Measurements from ENCODE around the gene SF1.
A peak's percentile ranks its signal among the peaks of the same experiment; 100 is the strongest.

The SF1 gene

DNA sequence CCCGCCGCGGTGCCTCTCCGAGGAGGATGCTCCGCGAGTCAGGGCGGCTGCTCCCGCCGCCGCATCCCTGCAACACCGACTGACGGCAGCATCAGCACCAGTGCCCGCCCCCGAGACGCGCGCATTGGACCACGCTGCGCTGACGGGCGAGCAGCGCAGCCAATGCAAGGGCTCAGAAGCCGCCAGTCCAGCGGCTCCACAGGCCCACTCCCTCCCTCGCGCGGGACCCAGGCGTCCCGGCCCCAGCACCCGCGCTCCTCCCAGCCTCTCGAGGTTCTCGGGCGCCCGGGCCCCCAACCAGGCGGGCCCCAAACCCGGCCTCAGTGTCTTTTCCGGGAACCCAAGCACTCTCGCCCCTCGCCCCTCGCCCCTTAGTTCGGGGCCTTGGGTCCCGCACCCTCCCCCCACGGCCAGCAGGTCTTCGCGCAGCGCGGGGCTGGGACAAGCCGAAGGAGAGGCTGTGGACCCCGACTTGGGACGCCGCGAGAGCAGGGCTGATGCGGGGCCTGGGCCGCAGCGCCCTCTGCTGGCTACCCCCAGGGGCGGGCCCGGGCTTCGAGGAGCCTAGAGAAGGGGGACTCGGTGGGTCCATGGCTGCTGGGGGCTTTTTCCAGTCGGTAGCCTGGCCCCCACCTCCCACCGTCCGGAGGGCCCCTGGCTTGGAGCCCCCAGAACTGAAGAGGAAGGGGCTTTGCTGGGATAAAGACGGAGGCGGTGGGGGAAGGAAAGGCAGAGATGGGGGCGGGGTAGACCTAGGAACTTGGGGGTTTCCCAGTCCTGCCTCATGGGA, 55.0 kb downstream of the SF1 start, which contains the start of gene NRXN2:
NRXN2 (minus strand) TSS at position 81 of the 790 bp plus-strand sequence. CDS start 9,498 bp downstream, outside the sequence.
- peak; percentile 83 for DNase-seq

DNA sequence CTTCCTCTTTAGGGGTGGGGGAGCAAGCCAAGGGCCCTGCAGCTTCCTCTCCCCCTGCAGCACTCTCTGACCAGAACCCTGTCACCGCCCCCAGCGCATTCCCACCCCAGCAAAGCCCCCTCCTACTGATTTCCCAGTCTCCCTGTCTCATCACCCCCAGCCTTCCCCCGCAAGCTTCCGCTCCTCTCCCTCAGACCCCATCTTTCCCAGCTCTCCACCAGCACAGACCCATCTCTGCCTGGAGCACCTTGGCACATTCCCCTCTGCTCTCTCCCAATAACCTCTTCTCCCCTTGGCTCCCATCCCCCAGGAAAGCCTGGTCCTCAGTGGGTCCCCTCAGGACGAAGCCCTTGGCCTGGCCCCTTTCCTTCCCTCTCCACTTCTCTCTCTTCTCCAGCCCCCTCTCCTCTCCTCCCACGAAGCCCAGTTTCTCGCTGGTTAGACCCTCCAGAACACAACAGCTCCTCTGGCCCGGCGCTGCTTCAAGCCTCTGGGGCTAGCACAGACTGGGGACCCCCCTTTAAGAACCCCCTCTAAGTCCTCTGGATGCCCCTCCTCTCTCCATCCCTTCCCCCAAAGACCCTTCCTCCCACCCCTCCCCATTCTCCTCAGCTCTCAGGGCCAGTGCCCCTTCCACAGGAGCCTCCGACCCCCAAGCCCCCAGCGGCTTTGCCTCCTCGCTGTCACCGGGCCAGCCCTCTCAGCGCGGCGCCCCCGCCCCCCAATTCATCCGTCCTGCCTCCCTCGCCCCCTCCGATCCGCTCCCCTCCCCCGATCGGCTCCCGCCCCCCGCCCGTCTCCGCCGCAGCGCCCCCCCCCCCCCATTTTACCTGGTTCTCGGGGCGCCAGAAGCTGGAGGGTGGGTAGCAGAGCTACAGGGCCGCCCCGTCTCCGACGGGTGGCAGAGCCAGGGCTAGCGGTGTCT, 55.9 kb downstream of the SF1 start:
- DNase-seq: no peak

DNA sequence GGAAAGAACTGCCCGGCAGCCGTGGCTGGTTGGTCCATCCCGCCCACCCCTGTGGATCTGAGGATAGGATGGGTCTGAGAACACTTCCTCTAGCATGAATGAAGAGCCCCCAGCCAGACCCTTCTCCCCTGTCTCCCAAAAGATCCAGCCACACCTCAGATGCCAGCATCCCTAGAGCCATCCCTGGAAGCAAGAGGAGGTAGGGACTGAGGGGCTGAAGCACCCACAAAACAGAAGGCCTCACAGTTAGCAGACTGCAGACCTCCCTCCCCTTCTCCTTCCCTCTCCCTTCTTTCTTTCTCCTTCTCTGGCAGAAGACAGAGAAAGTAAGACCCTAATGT, 57.0 kb downstream of the SF1 start:
- no peak for DNase-seq

DNA sequence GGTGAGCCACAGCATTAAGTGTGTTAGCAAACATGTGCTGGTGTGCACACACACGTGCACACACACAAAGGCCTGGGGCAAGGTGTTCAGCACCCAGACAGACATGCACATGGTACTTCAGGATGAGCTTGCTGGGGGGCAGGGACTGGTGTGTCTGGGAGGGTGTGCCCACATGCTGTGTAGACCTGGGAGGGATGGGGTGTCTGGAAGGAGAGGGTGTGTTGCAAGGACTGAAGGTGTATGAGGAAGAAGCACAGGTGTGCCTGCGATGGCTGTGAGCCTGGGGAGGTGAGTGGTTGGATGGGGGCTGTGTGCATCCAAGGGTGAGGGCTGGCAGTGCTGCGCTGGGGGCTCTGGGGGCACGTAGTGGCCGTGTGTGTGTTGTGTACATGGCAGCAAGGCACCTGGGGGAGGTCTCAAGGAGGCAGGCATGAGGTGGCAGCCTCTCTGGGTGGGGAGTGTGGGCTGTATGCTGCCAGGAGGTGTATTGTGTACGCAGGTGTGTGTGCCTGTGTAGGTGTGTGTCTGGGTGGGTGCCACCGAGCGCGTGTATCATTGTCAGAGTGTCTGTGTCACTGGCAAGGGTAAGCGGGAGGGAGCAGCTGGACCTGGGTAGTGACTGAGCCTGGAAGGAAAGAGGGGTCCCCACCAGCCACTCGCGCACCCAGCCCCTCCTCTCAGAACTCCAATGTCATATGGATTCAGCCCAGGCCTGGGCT, 57.5 kb downstream of the SF1 start:
- DNase-seq: no peak

DNA sequence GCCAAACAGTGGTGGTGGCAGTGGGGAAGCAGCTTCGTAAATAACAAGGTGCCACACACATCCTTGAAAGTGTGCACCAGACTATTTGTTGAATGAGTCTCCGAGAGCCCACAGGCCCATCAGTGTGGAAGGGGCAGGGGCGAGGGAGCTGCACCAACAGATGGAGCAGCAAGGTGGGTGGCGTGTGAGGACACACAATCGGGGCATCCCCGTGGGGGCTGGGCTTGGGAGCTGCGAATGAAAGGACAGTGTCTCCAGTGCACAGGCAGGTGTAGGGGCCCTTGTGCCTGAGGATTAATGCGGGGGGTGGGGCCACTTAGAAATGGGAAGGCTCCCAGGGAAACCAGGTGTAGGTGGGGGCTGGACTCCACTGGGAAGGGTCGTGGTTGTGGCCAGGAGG, 58.2 kb downstream of the SF1 start:
- no peak for DNase-seq

DNA sequence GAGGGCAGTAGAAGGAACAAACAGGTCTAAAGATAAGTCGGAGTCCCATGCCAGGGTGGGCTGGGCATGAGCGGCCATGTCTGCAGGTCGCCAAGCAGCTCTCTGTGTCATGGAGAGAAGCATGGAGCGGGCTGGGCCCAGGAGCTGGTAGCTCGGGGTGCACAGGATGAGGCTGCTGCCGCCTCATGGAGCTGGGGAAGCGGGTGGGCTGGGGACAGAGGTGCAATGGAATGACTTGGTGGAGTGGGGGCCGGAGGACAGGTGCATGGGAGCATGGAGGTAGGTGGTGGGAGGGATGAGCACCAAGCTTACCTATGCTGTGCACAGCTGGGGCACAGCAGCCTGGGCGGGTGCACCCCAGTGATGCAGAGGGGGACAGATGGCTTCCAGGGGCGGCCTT, 58.9 kb downstream of the SF1 start:
- no peak for DNase-seq

DNA sequence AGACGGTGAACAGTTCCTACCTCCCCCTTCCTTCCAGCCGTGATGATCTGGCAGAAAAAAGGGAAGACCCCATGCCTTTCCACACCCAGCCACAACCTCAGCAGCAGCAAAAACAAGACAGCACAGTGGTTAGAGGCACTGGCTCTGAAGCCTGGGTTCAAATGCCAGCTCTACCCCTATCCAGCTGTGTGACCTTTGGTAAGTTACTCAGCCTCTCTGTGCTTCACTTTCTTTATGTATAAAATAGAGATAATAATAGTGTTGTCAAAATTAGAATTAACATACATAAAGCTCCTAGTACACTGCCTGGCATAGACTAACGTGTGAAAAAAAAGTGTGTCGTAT, 59.6 kb downstream of the SF1 start:
- DNase-seq: no peak

DNA sequence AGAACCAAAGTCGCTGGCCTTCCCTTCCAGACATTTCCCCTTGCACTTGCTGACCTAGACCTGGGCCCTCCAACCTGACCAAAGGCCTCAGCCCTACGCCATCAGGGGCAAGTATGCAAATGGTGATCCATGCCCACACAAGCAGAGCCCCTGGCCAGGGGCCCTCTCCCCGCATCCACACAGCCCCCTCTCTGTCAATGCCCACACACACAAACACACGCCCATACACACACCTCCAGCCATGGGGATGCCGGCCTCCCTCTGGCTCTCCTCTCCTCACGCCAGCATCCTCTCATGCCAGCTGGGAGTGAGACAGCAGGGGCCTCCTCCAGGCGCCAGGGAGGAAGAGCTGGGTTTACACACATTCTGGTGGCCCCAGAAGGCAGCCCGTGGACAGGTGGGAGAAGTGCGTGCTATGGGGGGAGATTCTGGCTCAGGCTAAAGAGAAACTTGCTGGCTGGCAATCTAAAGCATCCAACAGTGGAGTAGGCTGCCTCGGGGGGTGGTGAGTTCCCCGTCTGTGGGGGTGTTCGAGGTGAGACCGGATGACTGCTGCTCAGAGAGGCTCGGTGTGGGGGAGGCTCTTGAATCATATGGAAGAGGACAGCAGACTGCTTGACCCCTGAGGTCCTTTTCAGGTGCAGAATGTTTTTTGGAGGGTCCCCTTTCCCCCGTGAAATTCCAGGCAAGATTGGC, 60.1 kb downstream of the SF1 start:
- DNase-seq: no peak

DNA sequence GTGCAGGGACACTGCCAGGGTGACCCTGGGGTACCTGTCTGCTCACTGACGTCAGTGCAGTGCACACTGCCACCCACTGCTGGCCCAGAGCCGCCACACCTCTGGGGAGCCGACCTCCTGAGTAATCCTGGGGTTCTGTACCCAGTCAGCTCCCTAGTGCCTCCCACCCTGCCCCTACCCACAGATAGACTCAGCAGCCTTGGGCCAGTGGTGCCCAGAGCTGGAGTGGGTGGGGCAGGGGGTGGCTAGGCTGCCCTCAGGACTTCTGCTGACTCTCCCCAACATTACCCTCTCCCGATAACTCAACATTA, 61.1 kb downstream of the SF1 start:
- no peak for DNase-seq

DNA sequence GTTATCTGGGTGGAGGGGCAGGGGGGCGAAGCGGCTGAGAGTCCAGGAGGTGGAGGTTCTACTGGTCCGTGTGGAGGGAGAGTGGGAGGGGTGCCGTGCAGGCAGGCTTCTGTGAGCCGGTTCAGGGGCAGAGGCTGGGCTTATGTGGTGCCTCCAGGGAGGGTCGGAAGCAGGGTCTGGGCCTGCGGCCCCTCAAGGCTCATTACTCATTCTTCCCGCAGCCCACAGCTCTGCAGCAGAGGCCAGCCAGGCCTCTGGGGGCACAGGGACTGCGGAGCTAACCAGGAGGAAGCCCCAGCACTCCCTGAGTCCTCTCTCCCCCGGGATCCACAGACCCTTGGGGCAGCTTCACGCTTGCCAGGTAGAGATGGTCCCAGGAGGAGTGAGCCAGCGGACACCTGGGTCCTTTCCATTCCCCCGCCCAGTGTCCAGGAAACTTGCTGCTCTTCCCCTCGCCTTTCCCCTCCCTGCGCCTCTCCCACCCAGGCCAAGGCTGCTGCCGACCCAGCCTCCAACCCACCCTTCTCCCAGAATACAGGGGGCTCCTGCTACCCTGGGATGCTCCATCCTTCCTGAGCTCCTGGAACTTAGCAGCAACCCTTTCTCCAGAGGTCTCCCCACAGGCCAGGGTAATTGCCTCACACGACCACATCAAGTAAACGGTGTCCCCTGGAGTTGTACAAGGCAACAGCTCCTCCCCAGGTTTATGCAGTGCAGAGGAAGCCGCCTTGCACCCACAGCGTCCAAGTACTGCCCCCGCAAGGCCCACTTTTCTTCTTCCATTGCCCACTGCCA, 61.7 kb downstream of the SF1 start:
- DNase-seq: no peak

DNA sequence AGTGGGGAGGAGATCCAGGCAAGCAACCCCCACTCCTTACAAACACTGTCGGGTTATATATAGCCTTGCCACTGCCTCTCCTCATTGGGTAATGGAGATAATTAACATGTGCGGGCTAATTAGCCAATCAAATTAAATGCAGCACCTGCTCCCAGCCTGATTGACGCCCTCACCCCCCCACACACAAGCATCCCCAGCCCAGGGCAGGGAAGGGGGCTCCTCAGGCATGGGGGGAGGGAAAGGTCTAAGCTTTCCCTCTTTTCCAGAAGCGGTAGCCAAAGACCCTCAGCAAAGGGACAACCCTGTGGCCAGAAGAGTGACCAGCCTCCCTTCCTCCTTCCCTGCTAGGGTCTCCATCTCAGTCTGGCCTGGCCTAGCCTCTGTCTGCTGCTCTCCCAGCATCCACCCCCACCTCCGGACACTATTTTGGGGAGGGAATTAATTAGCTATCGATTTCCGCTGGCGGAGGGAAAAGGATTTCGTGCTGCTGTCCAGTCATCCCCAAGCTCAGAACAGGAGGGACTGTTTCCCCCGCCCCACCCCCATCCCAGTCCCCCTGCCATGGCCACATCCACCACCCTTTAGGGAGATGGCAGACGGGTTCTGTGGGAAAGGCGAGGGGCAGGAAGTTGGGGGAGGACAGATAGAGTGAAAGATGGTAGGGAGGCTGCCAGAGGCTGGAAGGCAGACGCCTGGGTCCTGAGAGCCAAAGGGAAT, 62.4 kb downstream of the SF1 start:
- DNase-seq: no peak

DNA sequence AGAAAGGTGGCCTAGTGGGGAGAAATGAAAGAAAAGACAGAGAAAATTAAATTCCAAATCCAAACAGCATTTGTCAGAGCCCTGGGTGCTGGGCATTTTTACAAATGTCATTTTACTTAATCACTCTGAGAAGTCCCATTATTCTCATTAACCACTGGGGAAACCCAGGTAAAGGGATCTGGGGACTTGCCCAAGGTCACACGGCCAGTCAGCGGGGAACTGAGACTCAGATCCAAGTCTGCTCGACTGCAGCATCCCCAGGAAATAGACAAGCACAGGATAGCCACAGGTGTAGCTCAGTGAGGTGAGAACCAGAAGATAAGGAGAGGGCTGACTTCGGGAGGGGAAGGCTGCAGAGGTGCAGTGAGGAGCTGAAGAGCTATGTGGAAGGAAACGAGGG, 63.2 kb downstream of the SF1 start:
- no peak for DNase-seq

DNA sequence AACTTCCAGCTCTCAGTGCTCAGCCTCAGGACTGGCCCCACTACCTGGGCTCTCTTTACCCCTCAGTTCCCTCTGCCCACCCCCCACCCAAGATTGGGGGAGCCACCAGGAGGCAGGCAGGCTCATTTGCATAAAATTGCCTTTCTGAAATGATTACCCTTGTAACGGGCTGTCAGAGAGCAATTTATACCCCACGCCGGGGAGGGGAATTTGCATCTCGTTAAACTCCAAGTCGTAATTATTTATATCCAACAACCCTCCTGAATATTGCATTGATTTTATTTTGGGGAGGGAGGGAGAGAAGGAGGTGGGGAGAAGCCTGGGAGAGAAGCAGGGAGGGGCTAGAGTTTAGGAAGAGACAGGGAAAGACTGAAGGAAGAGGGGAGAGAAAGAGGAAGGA, 63.7 kb downstream of the SF1 start:
- no peak for DNase-seq
